ENCODE results near the gene ADD1. TPM values are rescaled to one million over a fixed set of nuclear protein-coding genes. Genes with fewer than 3 reads are reported as not detected.

The ADD1 gene
- total and polyA plus RNA-seq, 12 donors: 163 to 448 (median 214) TPM

- Histone ChIP-seq H3K36me3 (peaks cover 0 to 82% (median 31%) of the 10 kb centered on the region in 9 donors), H3K27me3 (no peaks in the 10 kb centered on the region), H3K4me3 (no peak overlapping the region), H3K9me3 (no peaks in the 10 kb centered on the region), H3K4me1 (peaks cover 4 to 56% (median 23%) of the 10 kb centered on the region in 9 donors), H3K27ac (no peak overlapping the region)
- WGBS, 2 donors: 58 to 67% methylated on average over 5 of the region's 5 CpGs
- DNase-seq: no peak
- peak in 2 of 8 donors; percentile 40 to 45 for ATAC-seq
- intact Hi-C loops (cut with DNase I): loop anchor here in 1 of 10 donors (5.0 kb wide), 1 partner anchor 43 kb away; no protein-coding TSS in a partner anchor
- TF ChIP-seq CTCF (IDR thresholded peaks at IDR 0.05): no peak
Measured at GRCh38 chr4:2879026-2879425, 35.4 kb downstream of the ADD1 start.

GRCh38 chr4:2881431-2881830 lies 37.8 kb downstream of the ADD1 start:
- no peaks in the 10 kb centered on the region for H3K9me3 ChIP-seq
- ATAC-seq (no peak), DNase-seq (no peak)
- H3K27ac ChIP-seq: no peak overlapping the region
- H3K4me1 ChIP-seq: peaks cover 0 to 40% (median 15%) of the 10 kb centered on the region in 9 donors
- peaks cover 0 to 96% (median 36%) of the 10 kb centered on the region in 9 donors for H3K36me3 ChIP-seq
- WGBS, 2 donors: 78 to 85% methylated on average over 3 of the region's 3 CpGs
- intact Hi-C loops (cut with DNase I): no loop called here
- H3K27me3 ChIP-seq: no peaks in the 10 kb centered on the region
- no peak for TF ChIP-seq CTCF (IDR thresholded peaks at IDR 0.05)
- H3K4me3 ChIP-seq: no peak overlapping the region

- Histone ChIP-seq H3K4me3 (no peak overlapping the region), H3K27ac (no peak overlapping the region), H3K9me3 (no peaks in the 10 kb centered on the region), H3K27me3 (no peaks in the 10 kb centered on the region), H3K4me1 (peaks cover 0 to 39% (median 21%) of the 10 kb centered on the region in 9 donors), H3K36me3 (peaks cover 0 to 96% (median 43%) of the 10 kb centered on the region in 9 donors)
- ATAC-seq (no peak), DNase-seq (no peak)
- no peak for TF ChIP-seq CTCF (IDR thresholded peaks at IDR 0.05)
- intact Hi-C loops (cut with DNase I): no loop called here
- 91 to 93% methylated on average over 1 of the region's 1 CpG for WGBS, 2 donors
Measured at GRCh38 chr4:2882341-2882740, 38.7 kb downstream of the ADD1 start.

- Histone ChIP-seq H3K4me1 (peaks cover 0 to 37% (median 22%) of the 10 kb centered on the region in 9 donors), H3K27me3 (no peaks in the 10 kb centered on the region), H3K36me3 (peaks cover 0 to 87% (median 37%) of the 10 kb centered on the region in 9 donors), H3K4me3 (no peak overlapping the region), H3K9me3 (no peaks in the 10 kb centered on the region), H3K27ac (peak overlapping the region in 4 of 10 donors; percentile 18 to 37 (median 28))
- WGBS, 2 donors: 69 to 76% methylated on average over 9 of the region's 9 CpGs
- DNase-seq (no peak), ATAC-seq (peak in 2 of 8 donors; percentile 16 to 46)
- intact Hi-C loops (cut with DNase I): no loop called here
- no peak for TF ChIP-seq CTCF (IDR thresholded peaks at IDR 0.05)
Measured at GRCh38 chr4:2886161-2886560, 42.5 kb downstream of the ADD1 start.

Measured in heart right ventricle (tissue), 16 donors.